KOPT-K1 (cell line): ENCODE measurements around the gene FGF18.
"Not testable (repeated sequence)": the region's sequence is repeated elsewhere in the genome, so short reads cannot be mapped to it uniquely, and the experiment has no call there.

ENCODE experiments used
- H3K27ac ChIP-seq: fragments of 200-600 bp; sonication (generic); 2 replicates; pipeline ENCODE4 v1.5.1; 2016; ENCODE audit warnings: antibody characterized with exemption, mild to moderate bottlenecking, low read depth, low read length; ENCODE audit not compliant: poor library complexity, severe bottlenecking
- H3K36me3 ChIP-seq: fragments of 200-600 bp; sonication (generic); 2 replicates; pipeline ENCODE4 v1.5.1; 2017; ENCODE audit warnings: antibody characterized with exemption, mild to moderate bottlenecking, low read length, moderate library complexity; ENCODE audit not compliant: insufficient read depth
- H3K9me3 ChIP-seq: fragments of 200-600 bp; sonication (generic); 2 replicates; pipeline ENCODE4 v1.5.1; 2017; ENCODE audit warnings: antibody characterized with exemption, low read length, mild to moderate bottlenecking; ENCODE audit not compliant: insufficient read depth, poor library complexity, severe bottlenecking

Gene FGF18, protein sequence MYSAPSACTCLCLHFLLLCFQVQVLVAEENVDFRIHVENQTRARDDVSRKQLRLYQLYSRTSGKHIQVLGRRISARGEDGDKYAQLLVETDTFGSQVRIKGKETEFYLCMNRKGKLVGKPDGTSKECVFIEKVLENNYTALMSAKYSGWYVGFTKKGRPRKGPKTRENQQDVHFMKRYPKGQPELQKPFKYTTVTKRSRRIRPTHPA

DNA sequence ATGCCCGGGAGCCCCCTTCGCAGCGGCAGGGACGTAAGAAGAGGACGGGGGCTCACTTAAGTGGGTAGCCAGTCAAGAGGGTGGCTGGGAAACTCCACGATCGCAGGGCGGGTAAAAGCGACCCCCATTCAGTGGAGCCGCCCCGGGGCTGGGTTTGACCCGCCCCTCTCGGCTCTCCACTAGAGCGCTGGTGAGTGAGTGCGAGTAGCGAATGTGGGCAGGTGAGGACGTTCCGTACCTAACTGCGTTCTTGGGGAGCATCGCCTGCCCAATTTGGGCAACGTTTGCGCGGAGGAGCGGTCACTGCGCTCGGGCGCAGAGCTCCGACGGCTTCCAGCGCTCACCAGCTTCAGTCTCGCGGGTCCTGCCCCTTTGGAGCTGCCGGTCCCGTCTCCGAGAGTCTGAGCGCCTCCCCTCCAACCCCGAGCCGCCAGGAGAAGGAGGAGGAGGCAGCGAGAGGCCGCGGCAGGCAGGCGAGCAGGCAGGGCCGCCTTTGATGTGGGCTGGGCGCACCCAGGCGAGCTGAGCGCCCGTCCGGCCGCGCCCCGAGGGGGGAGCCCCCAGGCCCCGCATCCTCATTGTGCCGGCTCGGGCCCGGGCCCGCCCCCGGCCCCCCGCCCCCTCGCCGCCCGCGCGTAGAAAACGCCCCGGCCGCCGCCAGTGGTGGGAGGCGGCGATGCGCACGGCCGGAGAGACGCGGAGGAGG, at the start of gene FGF18:
Gene FGF18 (plus strand): TSS at position 666 of the 706 bp plus-strand sequence. CDS start 553 bp downstream, outside the sequence.
- Histone ChIP-seq H3K36me3 (peaks cover 25% of the 10 kb centered on the region), H3K9me3 (no peaks in the 10 kb centered on the region), H3K27ac (no peak within 1 kb of the TSS)

DNA sequence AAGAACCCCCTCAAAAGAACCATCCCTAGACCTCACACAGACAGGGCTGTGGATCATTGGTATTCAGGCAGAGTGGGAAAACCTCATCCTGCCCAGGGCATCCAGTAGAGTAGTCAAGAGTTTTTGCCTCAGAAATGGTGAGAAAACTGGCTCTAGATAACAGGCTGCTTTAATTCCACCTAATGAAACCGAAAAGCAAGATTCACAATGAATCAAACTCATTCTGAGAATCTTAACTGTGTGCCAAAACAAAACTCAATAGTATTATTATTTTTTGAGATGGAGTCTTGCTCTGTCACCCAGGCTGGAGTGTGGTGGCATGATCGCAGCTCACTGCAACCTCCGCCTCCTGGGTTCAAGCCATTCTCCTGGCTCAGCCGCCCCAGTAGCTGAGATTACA, 49.5 kb upstream of the FGF18 start:
- H3K9me3 ChIP-seq: no peaks in the 10 kb centered on the region
- H3K27ac ChIP-seq: no peak overlapping the region
- no peaks in the 10 kb centered on the region for H3K36me3 ChIP-seq

DNA sequence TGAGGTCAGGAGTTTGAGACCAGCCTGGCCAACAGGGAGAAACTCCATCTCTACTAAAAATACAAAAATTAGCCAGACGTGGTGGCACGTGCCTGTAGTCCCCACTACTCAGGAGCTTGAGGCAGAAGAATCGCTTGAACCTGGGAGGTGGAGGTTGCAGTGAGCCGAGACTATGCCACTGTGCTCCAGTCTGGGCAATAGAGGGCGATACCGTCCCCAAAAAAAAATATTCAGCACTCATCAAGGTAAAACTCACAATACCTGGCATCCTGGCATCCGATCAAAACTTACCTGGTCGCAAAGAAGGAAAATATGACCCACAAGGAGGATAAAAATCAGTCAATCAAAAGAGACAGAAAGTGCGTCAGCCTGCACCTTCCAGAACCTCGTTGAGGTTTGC, 48.6 kb upstream of the FGF18 start:
- H3K27ac ChIP-seq, H3K9me3 ChIP-seq, H3K36me3 ChIP-seq: not testable (repeated sequence)

DNA sequence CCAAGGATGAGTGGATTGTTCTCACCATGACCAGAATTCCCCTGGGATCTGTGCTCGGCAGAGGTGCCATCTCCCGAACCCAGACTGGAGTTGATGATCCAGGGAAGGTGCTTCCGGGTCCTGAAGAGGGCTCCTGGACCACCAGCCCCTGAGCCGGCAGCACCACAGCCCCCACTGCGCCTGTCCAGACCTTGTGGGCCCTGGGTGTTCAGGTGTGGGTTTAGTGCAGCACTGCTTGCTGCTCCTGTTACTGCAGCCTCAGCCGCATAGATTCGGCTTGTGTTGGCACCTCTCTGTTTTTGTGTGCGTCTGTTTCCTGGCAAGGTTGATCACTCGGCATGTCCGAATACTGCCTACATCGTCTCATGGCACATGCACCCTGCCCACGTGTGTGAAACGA, 48.1 kb upstream of the FGF18 start:
- H3K27ac ChIP-seq: no peak overlapping the region
- no peaks in the 10 kb centered on the region for H3K36me3 ChIP-seq
- H3K9me3 ChIP-seq: no peaks in the 10 kb centered on the region

DNA sequence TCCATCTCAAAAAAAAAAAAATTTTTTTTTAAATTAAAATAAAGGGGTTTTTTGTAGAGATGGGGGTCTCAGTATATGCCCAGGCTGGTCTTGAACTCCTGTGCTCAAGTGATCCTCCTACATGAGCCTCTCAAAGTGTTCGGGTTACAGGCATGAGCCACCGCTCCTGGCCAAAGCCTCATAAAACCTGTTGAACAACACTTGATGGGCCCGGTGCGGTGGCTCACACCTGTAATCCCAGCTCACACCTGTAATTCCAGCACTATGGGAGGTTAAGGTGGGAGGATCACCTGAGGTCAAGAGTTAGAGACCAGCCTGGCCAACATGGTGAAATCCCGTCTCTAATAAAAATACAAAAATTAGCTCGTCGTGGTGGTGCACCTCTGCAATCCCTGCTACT, 39.5 kb upstream of the FGF18 start:
- Histone ChIP-seq H3K27ac (no peak overlapping the region), H3K9me3 (no peaks in the 10 kb centered on the region), H3K36me3 (no peaks in the 10 kb centered on the region)

DNA sequence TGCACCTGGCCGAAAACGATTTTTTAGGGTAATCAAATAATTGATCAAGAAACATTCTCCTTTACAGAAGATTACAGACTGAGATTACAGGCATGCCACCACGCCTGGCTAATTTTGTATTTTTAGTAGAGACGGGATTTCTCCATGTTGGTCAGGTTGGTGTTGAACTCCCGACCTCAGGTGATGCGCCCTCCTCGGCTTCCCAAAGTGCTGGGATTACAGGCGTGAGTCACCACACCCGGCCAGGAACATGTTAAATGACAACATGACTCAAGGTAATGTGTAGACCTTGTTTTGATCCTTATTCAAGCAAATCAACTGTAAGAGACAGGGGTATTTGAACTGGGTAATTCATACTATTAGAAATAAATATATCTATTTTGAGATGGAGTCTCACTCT, 35.0 kb upstream of the FGF18 start:
- H3K27ac ChIP-seq: not testable (repeated sequence)
- H3K36me3 ChIP-seq: peaks cover 11% of the 10 kb centered on the region

DNA sequence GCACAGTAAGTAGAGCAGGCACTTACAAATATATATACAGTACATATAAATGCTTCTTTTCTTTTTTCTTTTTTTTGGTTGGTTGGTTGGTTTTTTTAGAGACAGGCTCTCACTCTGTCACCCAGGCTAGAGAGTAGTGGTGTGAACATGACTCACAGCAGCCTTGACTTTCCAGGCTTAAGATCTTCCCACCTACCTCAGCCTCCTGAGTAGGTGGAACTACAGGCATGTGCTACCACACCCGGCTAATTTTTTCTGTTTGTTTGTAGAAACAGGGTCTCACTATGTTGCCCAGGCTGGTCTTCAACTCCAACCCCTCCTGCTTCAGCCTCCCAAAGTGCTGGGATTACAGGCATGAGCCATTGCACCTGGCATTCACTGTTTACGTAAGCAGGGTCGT, 34.4 kb upstream of the FGF18 start:
- H3K9me3 ChIP-seq, H3K27ac ChIP-seq: not testable (repeated sequence)
- peaks cover 17% of the 10 kb centered on the region for H3K36me3 ChIP-seq

More for the DNA sequence above, 35.0 kb upstream of the FGF18 start:
- H3K9me3 ChIP-seq: not testable (repeated sequence)

DNA sequence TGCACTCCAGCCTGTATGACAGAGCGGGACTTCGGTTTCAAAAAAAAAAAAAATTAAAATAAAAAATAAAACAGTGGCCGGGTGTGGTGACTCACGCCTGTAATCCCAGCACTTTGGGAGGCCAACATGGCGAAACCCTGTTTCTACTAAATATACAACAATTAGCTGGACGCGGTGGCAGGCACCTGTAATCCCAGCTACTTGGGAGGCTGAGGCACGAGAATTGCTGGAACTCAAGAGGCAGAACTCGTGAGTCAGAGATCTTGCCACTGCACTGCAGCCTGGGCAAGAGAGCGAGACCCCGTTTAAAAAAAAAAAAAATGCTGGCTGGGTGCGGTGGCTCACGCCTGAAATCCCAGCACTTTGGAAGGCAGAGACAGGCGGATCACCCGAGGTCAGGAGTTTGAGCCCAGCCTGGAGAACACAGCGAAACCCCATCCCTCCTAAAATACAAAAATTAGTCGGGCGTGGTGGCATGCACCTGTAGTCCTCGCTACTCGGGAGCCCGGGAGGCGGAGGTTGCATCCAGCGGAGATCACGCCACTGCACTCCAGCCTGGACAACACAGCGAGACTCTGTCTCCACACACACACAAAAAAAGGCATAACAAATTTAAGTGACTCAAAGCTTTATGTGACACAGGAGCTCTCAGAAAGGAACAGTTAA, 33.3 kb upstream of the FGF18 start:
- Histone ChIP-seq H3K36me3 (peaks cover 28% of the 10 kb centered on the region), H3K27ac (no peak overlapping the region), H3K9me3 (no peaks in the 10 kb centered on the region)

DNA sequence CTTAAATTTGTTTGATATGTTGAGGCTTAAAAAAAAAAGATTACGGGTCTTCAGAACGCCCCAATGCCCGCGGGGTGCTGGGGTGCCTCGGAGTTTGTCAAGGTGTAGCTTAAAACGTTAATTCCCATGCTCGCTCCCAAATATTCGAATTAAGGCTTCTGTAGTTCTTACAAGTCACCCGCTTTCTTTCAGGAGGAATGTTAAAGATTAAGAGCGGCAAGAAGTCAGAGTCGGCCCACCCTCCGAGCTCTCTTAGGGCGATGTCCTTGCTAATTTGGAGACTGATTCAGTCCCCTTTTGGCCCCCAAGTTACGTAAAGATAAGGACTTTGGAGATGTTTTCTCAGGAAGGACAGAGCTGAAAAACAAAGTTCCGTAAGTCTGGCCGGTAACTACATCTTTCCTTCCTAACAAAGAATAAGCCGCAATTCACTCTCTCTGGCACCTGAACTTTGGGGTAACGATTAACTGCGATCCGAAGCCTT, 32.5 kb upstream of the FGF18 start:
- Histone ChIP-seq H3K27ac (peak overlapping the region; percentile 93), H3K9me3 (no peaks in the 10 kb centered on the region), H3K36me3 (peaks cover 36% of the 10 kb centered on the region)

DNA sequence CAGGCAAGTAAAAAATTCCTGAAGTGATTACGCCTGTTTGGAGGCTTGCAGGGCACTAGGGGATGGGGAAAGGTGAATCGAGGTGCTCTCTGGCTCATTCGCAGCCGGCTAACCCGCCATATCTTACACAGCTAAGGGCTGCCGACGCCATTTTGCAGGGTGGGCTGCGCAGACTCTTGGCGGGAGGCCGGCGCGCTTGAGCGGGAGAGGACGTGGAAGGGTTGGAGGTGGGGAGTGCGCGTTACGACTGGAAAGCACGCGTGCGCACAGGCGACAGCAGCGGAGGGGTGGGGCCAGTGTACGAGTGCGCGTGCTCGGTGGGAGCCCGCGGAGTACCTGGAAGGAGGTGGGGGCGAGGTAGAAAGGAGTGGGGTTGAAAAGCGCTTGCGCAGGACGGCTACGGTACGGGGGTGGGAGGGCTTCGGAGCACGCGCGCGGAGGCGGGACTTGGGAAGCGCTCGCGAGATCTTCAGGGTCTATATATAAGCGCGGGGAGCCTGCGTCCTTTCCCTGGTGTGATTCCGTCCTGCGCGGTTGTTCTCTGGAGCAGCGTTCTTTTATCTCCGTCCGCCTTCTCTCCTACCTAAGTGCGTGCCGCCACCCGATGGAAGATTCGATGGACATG, 32.0 kb upstream of the FGF18 start, which contains the start of gene NPM1:
Gene NPM1 (plus strand): TSS at position 505 of the 625 bp plus-strand sequence. CDS start 100 bp downstream, at position 605.
- H3K9me3 ChIP-seq: no peaks in the 10 kb centered on the region
- H3K27ac ChIP-seq: peak within 1 kb of the TSS; percentile 93
- peaks cover 41% of the 10 kb centered on the region for H3K36me3 ChIP-seq

DNA sequence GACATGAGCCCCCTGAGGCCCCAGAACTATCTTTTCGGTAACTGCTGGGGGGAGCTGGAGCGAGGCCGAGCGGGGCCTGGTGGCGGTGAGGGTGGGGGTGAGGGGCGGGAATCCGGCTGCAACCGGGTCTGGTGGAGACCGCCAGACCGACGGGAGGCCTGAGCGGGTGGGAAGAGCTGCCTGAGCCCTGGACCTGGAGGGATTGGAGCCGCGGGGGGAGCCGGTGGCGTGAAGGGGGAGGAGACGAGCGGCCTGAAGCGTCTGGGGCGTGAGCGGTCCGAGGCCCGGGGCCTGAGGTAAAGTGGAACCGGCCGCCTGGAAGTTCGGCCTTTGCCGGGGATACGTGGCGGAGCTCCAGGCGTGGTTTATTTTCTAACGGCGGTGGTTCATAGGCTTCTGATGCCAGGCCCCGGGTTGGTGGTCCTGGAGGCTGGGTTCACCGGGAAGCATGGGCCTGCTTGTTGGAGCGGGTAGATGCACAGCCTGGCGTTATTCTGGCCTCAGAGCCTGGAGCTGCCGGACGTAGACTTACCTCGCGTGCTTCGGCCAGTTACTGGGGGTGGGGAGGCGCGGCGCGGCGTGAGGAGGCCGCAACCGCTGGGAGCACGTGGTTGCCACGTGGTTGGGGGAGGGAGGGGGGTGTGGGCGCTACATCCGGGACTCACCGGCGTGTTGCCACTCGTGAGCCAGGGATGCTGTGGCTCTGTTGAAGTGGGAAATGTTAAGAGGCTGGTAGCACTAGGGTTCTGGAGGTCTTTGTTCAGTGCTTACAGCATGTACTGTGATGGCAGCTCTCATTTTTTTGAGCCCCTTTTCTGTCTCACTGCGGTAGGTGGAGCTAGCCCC, 31.3 kb upstream of the FGF18 start:
- Histone ChIP-seq H3K27ac (peak overlapping the region; percentile 85), H3K9me3 (no peaks in the 10 kb centered on the region), H3K36me3 (peaks cover 49% of the 10 kb centered on the region)

DNA sequence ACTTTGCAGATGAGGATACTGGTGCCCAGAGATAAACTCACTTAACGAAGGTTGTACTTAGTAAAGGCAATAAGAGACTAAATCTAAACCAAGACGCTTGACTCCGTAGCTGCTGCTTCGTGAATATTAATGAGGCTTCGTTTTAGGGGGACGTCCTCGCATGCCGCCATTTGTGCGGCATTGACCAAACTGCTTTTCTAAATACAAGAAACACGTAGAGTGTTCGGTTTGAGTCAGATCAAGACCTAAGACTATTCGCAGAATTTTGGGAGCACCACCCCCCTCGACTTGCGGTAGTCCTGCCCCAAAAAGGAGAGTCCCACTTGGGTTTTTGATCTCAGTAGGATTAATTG, 30.7 kb upstream of the FGF18 start:
- H3K27ac ChIP-seq: peak overlapping the region; percentile 85
- H3K9me3 ChIP-seq: no peaks in the 10 kb centered on the region
- peaks cover 55% of the 10 kb centered on the region for H3K36me3 ChIP-seq

DNA sequence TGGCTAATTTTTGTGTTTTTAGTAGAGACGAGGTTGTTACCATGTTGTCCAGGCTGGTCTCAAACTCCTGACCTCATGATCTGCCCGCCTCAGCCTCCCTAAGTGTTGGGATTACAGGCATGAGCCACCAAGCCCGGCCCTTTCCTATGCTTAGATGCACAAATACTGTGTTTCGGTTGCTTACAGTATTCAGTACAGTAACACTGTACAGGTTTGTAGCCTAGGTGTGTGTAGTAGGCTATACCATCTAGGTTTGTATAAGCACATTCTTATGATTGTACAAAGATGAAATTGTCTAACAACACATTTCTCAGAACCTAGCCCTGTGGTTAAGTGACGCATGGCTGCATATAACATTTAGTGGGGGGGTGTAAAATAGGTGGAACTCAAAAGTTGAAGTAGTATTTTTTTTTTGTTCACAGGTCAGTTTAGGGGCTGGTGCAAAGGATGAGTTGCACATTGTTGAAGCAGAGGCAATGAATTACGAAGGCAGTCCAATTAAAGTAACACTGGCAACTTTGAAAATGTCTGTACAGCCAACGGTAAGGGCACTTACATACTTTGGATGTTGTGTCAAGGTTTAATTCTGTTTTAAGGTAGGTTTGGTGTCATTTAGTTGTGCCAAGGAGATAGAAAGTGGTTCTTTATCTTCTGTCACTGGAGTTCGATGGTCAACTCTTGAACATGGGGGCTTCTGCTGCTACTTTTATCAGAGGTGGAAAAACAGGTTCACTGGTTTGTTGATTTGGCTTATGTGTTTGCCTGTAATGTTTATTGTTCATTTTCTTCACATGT, 28.4 kb upstream of the FGF18 start:
- H3K36me3 ChIP-seq: peaks cover 78% of the 10 kb centered on the region
- H3K9me3 ChIP-seq: no peaks in the 10 kb centered on the region
- no peak overlapping the region for H3K27ac ChIP-seq
